Breast epithelium (tissue), 4 donors: ENCODE measurements around the gene MYLK. TPM values are rescaled to one million over a fixed set of nuclear protein-coding genes. Genes with fewer than 3 reads are reported as not detected.

Experiments
- DNase-seq, 2 donors: peaks; one replicate each; pipeline ENCODE4 v3.0.0-alpha.2; 2019; ENCODE audit warnings: low spot score in 2 of 2
- H3K27ac ChIP-seq, 2 donors: fragments of 200-600 bp; sonication (generic) in 1 of 2; one replicate each; pipeline ENCODE4 v1.5.1; 2016 to 2019; ENCODE audit warnings: mild to moderate bottlenecking in 1 of 2
- H3K27me3 ChIP-seq, 2 donors: fragments of 200-600 bp; sonication (generic) in 1 of 2; one replicate each; pipeline versions ENCODE4 v1.5.1 to v1.6.0; 2017 to 2019; ENCODE audit warnings: control low read depth in 1 of 2, mild to moderate bottlenecking in 1 of 2
- H3K36me3 ChIP-seq: fragments of 200-600 bp; one replicate; pipeline ENCODE4 v1.5.1; 2019
- H3K4me1 ChIP-seq, 2 donors: fragments of 200-600 bp; sonication (generic); one replicate each; pipeline ENCODE4 v1.5.1; 2016 to 2019; ENCODE audit warnings: control low read depth in 1 of 2
- H3K4me3 ChIP-seq, 3 donors: fragments of 200-600 bp; sonication (generic); 1 replicate in 2 of 3; 2 replicates in 1 of 3; pipeline ENCODE4 v1.5.1; 2016 to 2019; ENCODE audit warnings: mild to moderate bottlenecking in 3 of 3, moderate library complexity in 2 of 3
- H3K9me3 ChIP-seq, 2 donors: fragments of 200-600 bp; sonication (generic) in 1 of 2; one replicate each; pipeline ENCODE4 v1.5.1; 2016 to 2019; ENCODE audit warnings: control low read depth in 1 of 2
- CTCF ChIP-seq, 3 donors: fragments of 450-650 bp; IDR thresholded peaks; one replicate each; pipeline ENCODE4 v1.5.1; 2016 to 2017; ENCODE audit warnings: antibody characterized with exemption in 3 of 3, mild to moderate bottlenecking in 3 of 3, moderate library complexity in 3 of 3
- POLR2A ChIP-seq: fragments of 450-650 bp; IDR thresholded peaks from one replicate; pipeline ENCODE4 v1.6.1; 2016; ENCODE audit warnings: antibody characterized with exemption, mild to moderate bottlenecking, moderate library complexity
- POLR2AphosphoS5 ChIP-seq, 3 donors: sonication (generic); formaldehyde crosslinking; IDR thresholded peaks; one replicate each; pipeline ENCODE4 v1.6.1; 2017; ENCODE audit warnings: antibody characterized with exemption in 3 of 3
- intact Hi-C: fragments of 100-400 bp; cut with DNase I; formaldehyde crosslinking; loops from one replicate; pipeline ENCODE4 v1.15.1; 2023; ENCODE audit warnings: low total_unique reads
- total RNA-seq, 3 donors: library from RNA; depleted of rRNA; stranded (reverse); fragments of >200 nt; gene quantifications; one replicate each; pipeline ENCODE4 v1.1.0, GENCODE V29; 2016

Gene MYLK
- total RNA-seq, 3 donors from 2014 or later, result 87.2 to 188 (median 181) TPM

GRCh38 chr3:123745184-123745855 lies 138.8 kb downstream of the MYLK start:
- Histone ChIP-seq H3K4me1 (no peaks in the 10 kb centered on the region), H3K9me3 (no peaks in the 10 kb centered on the region), H3K4me3 (no peak overlapping the region), H3K36me3 (no peaks in the 10 kb centered on the region), H3K27me3 (no peaks in the 10 kb centered on the region), H3K27ac (no peak overlapping the region)
- intact Hi-C loops, result no loop called here
- TF ChIP-seq CTCF (IDR thresholded peaks at IDR 0.05) (no peak), POLR2A (no peak), POLR2AphosphoS5 (IDR thresholded peaks at IDR 0.05) (no peak)
- no peak for DNase-seq

GRCh38 chr3:123744064-123744463 lies 140.1 kb downstream of the MYLK start:
- no peak for TF ChIP-seq POLR2A
- no peak for TF ChIP-seq POLR2AphosphoS5 (IDR thresholded peaks at IDR 0.05)
- no peak for TF ChIP-seq CTCF (IDR thresholded peaks at IDR 0.05)
- H3K36me3 ChIP-seq, result no peaks in the 10 kb centered on the region
- DNase-seq, result no peak
- no peak overlapping the region for H3K27ac ChIP-seq
- H3K9me3 ChIP-seq, result no peaks in the 10 kb centered on the region
- no peaks in the 10 kb centered on the region for H3K4me1 ChIP-seq
- H3K4me3 ChIP-seq, result no peak overlapping the region
- intact Hi-C loops, result no loop called here
- H3K27me3 ChIP-seq, result no peaks in the 10 kb centered on the region

GRCh38 chr3:123743121-123743520 lies 141.0 kb downstream of the MYLK start:
- Histone ChIP-seq H3K4me3 (no peak overlapping the region), H3K4me1 (no peaks in the 10 kb centered on the region), H3K36me3 (no peaks in the 10 kb centered on the region), H3K27ac (no peak overlapping the region), H3K9me3 (no peaks in the 10 kb centered on the region), H3K27me3 (no peaks in the 10 kb centered on the region)
- no peak for DNase-seq
- intact Hi-C loops, result no loop called here
- TF ChIP-seq CTCF (IDR thresholded peaks at IDR 0.05), result no peak

GRCh38 chr3:123741041-123741511 lies 143.1 kb downstream of the MYLK start:
- Histone ChIP-seq H3K4me3 (no peak overlapping the region), H3K4me1 (no peaks in the 10 kb centered on the region), H3K27ac (no peak overlapping the region), H3K36me3 (no peaks in the 10 kb centered on the region), H3K27me3 (no peaks in the 10 kb centered on the region), H3K9me3 (no peaks in the 10 kb centered on the region)
- TF ChIP-seq POLR2AphosphoS5 (IDR thresholded peaks at IDR 0.05) (no peak), POLR2A (no peak), CTCF (IDR thresholded peaks at IDR 0.05) (no peak)
- no peak for DNase-seq
- intact Hi-C loops, result no loop called here

- DNase-seq, result no peak
- TF ChIP-seq POLR2A (no peak), CTCF (IDR thresholded peaks at IDR 0.05) (no peak), POLR2AphosphoS5 (IDR thresholded peaks at IDR 0.05) (no peak)
Observed at GRCh38 chr3:123740391-123740822, 143.7 kb downstream of the MYLK start.

More at GRCh38 chr3:123740391-123740822, 143.7 kb downstream of the MYLK start:
- Histone ChIP-seq H3K36me3 (no peaks in the 10 kb centered on the region), H3K27ac (no peak overlapping the region), H3K27me3 (no peaks in the 10 kb centered on the region), H3K4me1 (no peaks in the 10 kb centered on the region), H3K9me3 (no peaks in the 10 kb centered on the region), H3K4me3 (no peak overlapping the region)
- intact Hi-C loops, result no loop called here
